Sigmoid colon (tissue), 4 donors: ENCODE measurements around the gene ATG7.

Experiments
- CTCF ChIP-seq, 4 experiments: fragments of 450-650 bp in 3 of 4; fragments of 200-600 bp in 1 of 4; IDR thresholded peaks; one replicate each; pipeline ENCODE4 v1.5.1; 2016 to 2019; ENCODE audit warnings: antibody characterized with exemption in 4 of 4, mild to moderate bottlenecking in 3 of 4, moderate library complexity in 2 of 4
- POLR2A ChIP-seq, 2 donors: fragments of 450-650 bp; IDR thresholded peaks; one replicate each; pipeline ENCODE4 v1.6.1; 2016; ENCODE audit warnings: antibody characterized with exemption in 2 of 2, mild to moderate bottlenecking in 2 of 2, moderate library complexity in 2 of 2
- POLR2AphosphoS5 ChIP-seq, 4 donors: sonication (generic); formaldehyde crosslinking; IDR thresholded peaks; one replicate each; pipeline ENCODE4 v1.6.1; 2017; ENCODE audit warnings: antibody characterized with exemption in 4 of 4

- TF ChIP-seq CTCF (IDR thresholded peaks at IDR 0.05) (no peak), POLR2A (IDR thresholded peaks at IDR 0.05) (no peak), POLR2AphosphoS5 (IDR thresholded peaks at IDR 0.05) (no peak)
Observed at GRCh38 chr3:11413071-11413470, 140.9 kb downstream of the ATG7 start.
